WTC11 (cell line): Measurements from ENCODE around the gene BORCS8. TPM values are rescaled to one million over a fixed set of nuclear protein-coding genes. Genes with fewer than 3 reads are reported as not detected.
A peak's percentile ranks its signal among the peaks of the same experiment; 100 is the strongest.

ENCODE experiments used
- ATAC-seq: fragments of 200-7000 bp; cut with Tn5 transposase; 2 replicates; pipeline ENCODE4 v1.10.0; 2021; ENCODE audit warnings: mild to moderate bottlenecking, moderate library complexity
- CTCF ChIA-PET: fragments of 300-600 bp; sonication (Branson Sonifier 250); formaldehyde crosslinking; loops from one replicate; lab custom pipeline; 2021; ENCODE audit warnings: antibody characterized with exemption; lab: Charles Lee
- POLR2A ChIA-PET: fragments of 350-600 bp; sonication (Branson Sonifier 250); formaldehyde crosslinking; loops from one replicate; lab custom pipeline; 2021; ENCODE audit warnings: antibody characterized with exemption; lab: Charles Lee
- DNase-seq: peaks from one replicate; pipeline ENCODE4 v3.0.0; 2021; ENCODE audit warnings: low spot score
- H3K27ac Mint-ChIP-seq: 2 replicates; pipeline ENCODE4 v1.8.0; 2021; ENCODE audit warnings: mixed read lengths
- H3K27me3 Mint-ChIP-seq: 2 replicates; pipeline ENCODE4 v1.8.0; 2021; ENCODE audit warnings: low read depth, mild to moderate bottlenecking, moderate library complexity, mixed read lengths
- H3K36me3 Mint-ChIP-seq: 2 replicates; pipeline ENCODE4 v1.8.0; 2021; ENCODE audit warnings: mixed read lengths
- H3K4me1 Mint-ChIP-seq: 2 replicates; pipeline ENCODE4 v1.8.0; 2022; ENCODE audit warnings: mixed read lengths
- H3K4me3 Mint-ChIP-seq: 2 replicates; pipeline ENCODE4 v1.8.0; 2021; ENCODE audit warnings: mild to moderate bottlenecking, moderate library complexity, mixed read lengths
- H3K9me3 Mint-ChIP-seq: 2 replicates; pipeline ENCODE4 v1.8.0; 2021; ENCODE audit warnings: mixed read lengths
- ATF2 ChIP-seq: sonication (generic); formaldehyde crosslinking; IDR thresholded peaks from 2 replicates; pipeline ENCODE4 v1.8.1; 2022; ENCODE audit warnings: low read depth, missing genetic modification reagents, borderline replicate concordance
- CREB1 ChIP-seq: sonication (generic); formaldehyde crosslinking; IDR thresholded peaks from 2 replicates; pipeline ENCODE4 v1.8.0; 2023; ENCODE audit warnings: mild to moderate bottlenecking, missing genetic modification reagents
- E2F4 ChIP-seq: sonication (generic); formaldehyde crosslinking; IDR thresholded peaks from 2 replicates; pipeline ENCODE4 v1.8.1; 2022; ENCODE audit warnings: low read depth, mild to moderate bottlenecking, moderate library complexity, missing genetic modification reagents, borderline replicate concordance
- EMX1 ChIP-seq: fragments of 250-450 bp; sonication (Bioruptor Pico); IDR thresholded peaks from 2 replicates; pipeline ENCODE4 v1.8.0; 2021; ENCODE audit warnings: mild to moderate bottlenecking
- GRHL2 ChIP-seq: fragments of 250-450 bp; sonication (Bioruptor Pico); IDR thresholded peaks from 2 replicates; pipeline ENCODE4 v1.8.0; 2022; ENCODE audit warnings: mild to moderate bottlenecking, moderate library complexity; ENCODE audit not compliant: insufficient replicate concordance, severe bottlenecking
- PREB ChIP-seq: sonication (generic); formaldehyde crosslinking; IDR thresholded peaks from 2 replicates; pipeline ENCODE4 v1.8.1; 2022; ENCODE audit warnings: mild to moderate bottlenecking, missing genetic modification reagents, moderate library complexity, borderline replicate concordance
- USF2 ChIP-seq: sonication (generic); formaldehyde crosslinking; IDR thresholded peaks from 2 replicates; pipeline ENCODE4 v1.8.1; 2023; ENCODE audit warnings: mild to moderate bottlenecking, missing genetic modification reagents, moderate library complexity
- ZNF121 ChIP-seq: sonication (generic); formaldehyde crosslinking; IDR thresholded peaks from 2 replicates; pipeline ENCODE4 v1.8.0; 2023; ENCODE audit warnings: missing genetic modification reagents
- ZNF138 ChIP-seq: sonication (generic); formaldehyde crosslinking; conservative IDR thresholded peaks from 2 replicates; pipeline ENCODE4 v1.8.1; 2022; ENCODE audit warnings: mild to moderate bottlenecking, moderate library complexity, missing genetic modification reagents
- ZNF263 ChIP-seq: sonication (generic); formaldehyde crosslinking; IDR thresholded peaks from 2 replicates; pipeline ENCODE4 v1.8.1; 2022; ENCODE audit warnings: low read depth, mild to moderate bottlenecking, moderate library complexity, missing genetic modification reagents
- ZNF281 ChIP-seq: sonication (generic); formaldehyde crosslinking; IDR thresholded peaks from 2 replicates; pipeline ENCODE4 v1.8.0; 2023; ENCODE audit warnings: mild to moderate bottlenecking, missing genetic modification reagents
- ZNF396 ChIP-seq: fragments of 250-450 bp; sonication (Bioruptor Pico); IDR thresholded peaks from 2 replicates; pipeline ENCODE4 v1.8.0; 2021; ENCODE audit warnings: mild to moderate bottlenecking, moderate library complexity, borderline replicate concordance
- ZNF423 ChIP-seq: fragments of 250-450 bp; sonication (Bioruptor Pico); IDR thresholded peaks from 2 replicates; pipeline ENCODE4 v2.1.2; 2022; ENCODE audit warnings: mild to moderate bottlenecking, moderate library complexity
- ZNF532 ChIP-seq: fragments of 250-450 bp; sonication (Bioruptor Pico); IDR thresholded peaks from 2 replicates; pipeline ENCODE4 v1.9.0; 2021; ENCODE audit warnings: mild to moderate bottlenecking, borderline replicate concordance
- total RNA-seq: library from RNA; stranded (reverse); gene quantifications from 3 replicates; pipeline ENCODE4 v1.2.3, GENCODE V29; 2021

The BORCS8 gene
- total RNA-seq, 1 experiment from 2014 or later: 20.9 TPM

- TF ChIP-seq ZNF281 (CRISPR knock-in tag) (no peak), GRHL2 (CRISPR knock-in tag) (no peak), USF2 (no peak), ZNF423 (no peak), ZNF396 (CRISPR knock-in tag) (no peak), PREB (no peak), CREB1 (no peak), EMX1 (CRISPR knock-in tag) (no peak), ZNF532 (no peak), ZNF121 (CRISPR knock-in tag) (no peak), E2F4 (no peak), ATF2 (CRISPR knock-in tag) (no peak)
- TF ChIP-seq, all 79 proteins: peak for 0
Measured at GRCh38 chr19:19240476-19240875, 48.5 kb upstream of the BORCS8 start (continued).

- TF ChIP-seq ZNF263 (CRISPR knock-in tag): peak; percentile 64; the same call in 1 of the 2 replicates
- TF ChIP-seq ZNF138 (CRISPR knock-in tag): no peak
- H3K27me3 Mint-ChIP-seq: peaks cover 29% of the 10 kb centered on the region
- DNase-seq (no peak), ATAC-seq (no peak)
- H3K36me3 Mint-ChIP-seq: peaks cover 4% of the 10 kb centered on the region
- H3K4me3 Mint-ChIP-seq: no peak overlapping the region
- ChIA-PET POLR2A (no interaction called here), CTCF (no interaction called here)
- no peaks in the 10 kb centered on the region for H3K4me1 Mint-ChIP-seq
- no peak overlapping the region for H3K27ac Mint-ChIP-seq
- H3K9me3 Mint-ChIP-seq: peaks cover 13% of the 10 kb centered on the region
Measured at GRCh38 chr19:19239675-19240074, 47.7 kb upstream of the BORCS8 start.
